AG04449 (cell line): ENCODE measurements around the gene GKN1.

Experiments
- CTCF ChIA-PET: fragments of 350-600 bp; formaldehyde crosslinking; extraction: SDS; loops from one replicate; lab custom pipeline; 2021; ENCODE audit warnings: antibody characterized with exemption; lab: Yijun Ruan, JAX
- POLR2A ChIA-PET: fragments of 400-600, 350-600 bp; formaldehyde crosslinking; extraction: SDS; loops from one replicate; lab custom pipeline; 2020; ENCODE audit warnings: antibody characterized with exemption, inconsistent platforms; lab: Yijun Ruan, JAX
- DNase-seq: peaks from one replicate; pipeline ENCODE4 v3.0.0-alpha.2; 2010; ENCODE audit warnings: low read depth, low spot score
- H3K4me3 ChIP-seq: 2 replicates; pipeline ENCODE4 v1.5.1; 2011; ENCODE audit warnings: low read depth, mild to moderate bottlenecking, control low read depth, low read length
- CTCF ChIP-seq: IDR thresholded peaks from one replicate; pipeline ENCODE4 v1.5.1; 2011; ENCODE audit warnings: mild to moderate bottlenecking, moderate library complexity, low read length, control low read depth, inconsistent platforms; ENCODE audit not compliant: insufficient read depth; ENCODE audit errors: missing control alignments

The GKN1 gene

GRCh38 chr2:69012310-69013141 lies 38.1 kb downstream of the GKN1 start:
- H3K4me3 ChIP-seq = peak overlapping the region; percentile 98
- CTCF ChIA-PET = interaction anchor here (0.6 to 3.6 kb wide), 31 partner anchors 10 to 1252 kb away, joined by 3 to 81 read pairs (median 3); no protein-coding TSS in a partner anchor
- TF ChIP-seq CTCF = peak; percentile 78
- POLR2A ChIA-PET = interaction anchor here (0.6 to 1.0 kb wide), 2 partner anchors 293 to 297 kb away, joined by 3 read pairs; no protein-coding TSS in a partner anchor
- no peak for DNase-seq

- ChIA-PET POLR2A (interaction anchor here (0.6 to 1.0 kb wide), 2 partner anchors 292 to 296 kb away, joined by 3 read pairs; no protein-coding TSS in a partner anchor), CTCF (interaction anchor here (0.6 to 3.6 kb wide), 23 partner anchors 11 to 1251 kb away, joined by 3 to 81 read pairs (median 4); no protein-coding TSS in a partner anchor)
- H3K4me3 ChIP-seq = peak within 1 kb of the TSS; percentile 98
- no peak for DNase-seq
- no peak for TF ChIP-seq CTCF
These were observed 38.9 kb downstream of the GKN1 start, which contains the start of gene ANTXR1 for GRCh38 chr2:69013142-69013839. TSS of gene ANTXR1 (plus strand) at chr2:69013179. CDS start at chr2:69013500, 321 bp downstream.

- ChIA-PET CTCF (interaction anchor here (0.9 to 3.5 kb wide), 14 partner anchors 10 to 425 kb away, joined by 3 to 32 read pairs (median 4); no protein-coding TSS in a partner anchor), POLR2A (interaction anchor here (0.6 to 1.3 kb wide), 3 partner anchors 11 to 229 kb away, joined by 3 to 6 read pairs (median 4); no protein-coding TSS in a partner anchor)
- no peak for DNase-seq
- H3K4me3 ChIP-seq = peak overlapping the region; percentile 98
- TF ChIP-seq CTCF = no peak
These were observed 39.7 kb downstream of the GKN1 start for GRCh38 chr2:69013840-69014821.

- POLR2A ChIA-PET = no interaction called here
- TF ChIP-seq CTCF = no peak
- DNase-seq = no peak
- CTCF ChIA-PET = interaction anchor here (1.0 to 3.5 kb wide), 5 partner anchors 10 to 291 kb away, joined by 3 to 23 read pairs (median 4); no protein-coding TSS in a partner anchor
- H3K4me3 ChIP-seq = peak overlapping the region; percentile 38
These were observed 42.6 kb downstream of the GKN1 start for GRCh38 chr2:69017080-69017479.

- no peak for DNase-seq
- no peak for TF ChIP-seq CTCF
- ChIA-PET CTCF (interaction anchor here (0.8 to 2.6 kb wide), 5 partner anchors 9 to 290 kb away, joined by 3 to 23 read pairs (median 3); no protein-coding TSS in a partner anchor), POLR2A (no interaction called here)
- H3K4me3 ChIP-seq = no peak overlapping the region
These were observed 43.4 kb downstream of the GKN1 start for GRCh38 chr2:69017835-69018234.
